B cell (primary cell): Measurements from ENCODE around the gene ZNF24. TPM values are rescaled to one million over a fixed set of nuclear protein-coding genes. Genes with fewer than 3 reads are reported as not detected.

ENCODE experiments used
- ATAC-seq: fragments of 200-7000 bp; cut with Tn5 transposase; one replicate; pipeline ENCODE4 v1.10.0; 2021; ENCODE audit warnings: low read depth, mild to moderate bottlenecking, moderate number of reproducible peaks, moderate library complexity
- CTCF ChIA-PET: fragments of 350-600 bp; sonication (Branson Sonifier 250); formaldehyde crosslinking; loops from one replicate; lab custom pipeline; 2021; ENCODE audit warnings: antibody characterized with exemption, inconsistent platforms; lab: Charles Lee
- POLR2A ChIA-PET: fragments of 350-600 bp; sonication (Branson Sonifier 250); formaldehyde crosslinking; loops from one replicate; lab custom pipeline; 2021; ENCODE audit warnings: antibody characterized with exemption; lab: Charles Lee
- DNase-seq: peaks from one replicate; pipeline ENCODE4 v3.0.0; 2013
- H2AFZ ChIP-seq: 2 replicates; pipeline ENCODE4 v1.6.1; 2012; ENCODE audit warnings: mild to moderate bottlenecking, low read depth, low read length; ENCODE audit not compliant: insufficient read depth, poor library complexity, severe bottlenecking
- H3K27ac ChIP-seq, 2 donors: 1 replicate in 1 of 2; 2 replicates in 1 of 2; pipeline ENCODE4 v1.5.1; 2012 to 2013; ENCODE audit warnings: low read length in 2 of 2, mild to moderate bottlenecking in 2 of 2, moderate library complexity in 1 of 2
- H3K27me3 ChIP-seq, 4 experiments: fragments of 200-600 bp in 1 of 4; sonication (generic) in 1 of 4; replicated peaks in 1 of 4; 1 replicate in 2 of 4; 2 replicates in 2 of 4; pipeline versions ENCODE4 v1.6.1 to v1.7.0; 2013 to 2016; ENCODE audit warnings: low read length in 3 of 4, mild to moderate bottlenecking in 2 of 4, mixed read lengths in 1 of 4, moderate library complexity in 1 of 4; ENCODE audit not compliant: insufficient read depth in 4 of 4, control insufficient read depth in 3 of 4; ENCODE audit errors: control extremely low read depth in 1 of 4
- H3K36me3 ChIP-seq, 2 experiments: replicated peaks in 1 of 2; 1 replicate in 1 of 2; 2 replicates in 1 of 2; pipeline versions ENCODE4 v1.6.1 to v1.7.1; 2013; ENCODE audit warnings: low read length in 1 of 2; ENCODE audit not compliant: insufficient read depth in 2 of 2, control insufficient read depth in 1 of 2; ENCODE audit errors: control extremely low read depth in 1 of 2, extremely low read depth in 1 of 2
- H3K4me1 ChIP-seq, 2 donors: fragments of 200-600 bp in 1 of 2; sonication (generic) in 1 of 2; 1 replicate in 1 of 2; 2 replicates in 1 of 2; pipeline versions ENCODE4 v1.5.1 to v1.6.1; 2013 to 2017; ENCODE audit warnings: low read length in 2 of 2; ENCODE audit not compliant: control insufficient read depth in 2 of 2, insufficient read depth in 2 of 2
- H3K4me2 ChIP-seq: replicated peaks from 2 replicates; pipeline ENCODE3; 2012; ENCODE audit warnings: mild to moderate bottlenecking, low read depth, low read length; ENCODE audit not compliant: poor library complexity, severe bottlenecking
- H3K4me3 ChIP-seq, 5 experiments: fragments of 200-600 bp in 1 of 5; sonication (generic) in 1 of 5; 1 replicate in 3 of 5; 2 replicates in 2 of 5; pipeline versions ENCODE4 v1.5.1 to v1.7.0; 2011 to 2016; ENCODE audit warnings: low read length in 4 of 5, mild to moderate bottlenecking in 4 of 5, low read depth in 2 of 5, control low read depth in 1 of 5, moderate library complexity in 1 of 5; ENCODE audit not compliant: insufficient read depth in 1 of 5; ENCODE audit errors: control extremely low read depth in 1 of 5, extremely low read depth in 1 of 5
- H3K79me2 ChIP-seq: fragments of 200-600 bp; sonication (generic); one replicate; pipeline ENCODE4 v1.6.0; 2016; ENCODE audit warnings: low read length; ENCODE audit not compliant: control insufficient read depth, insufficient read depth
- H3K9ac ChIP-seq: fragments of 200-600 bp; sonication (generic); 2 replicates; pipeline ENCODE4 v1.6.1; 2017; ENCODE audit warnings: mild to moderate bottlenecking, low read length, moderate library complexity
- H3K9me3 ChIP-seq, 3 donors: one replicate each; pipeline versions ENCODE4 v1.6.1 to v1.7.1; 2013; ENCODE audit warnings: low read length in 2 of 3; ENCODE audit not compliant: control insufficient read depth in 2 of 3, insufficient read depth in 1 of 3; ENCODE audit errors: control extremely low read depth in 1 of 3
- H4K20me1 ChIP-seq: 2 replicates; pipeline ENCODE4 v1.6.0; 2012; ENCODE audit warnings: mild to moderate bottlenecking, low read length; ENCODE audit not compliant: insufficient read depth, control insufficient read depth, poor library complexity, severe bottlenecking
- H3K27ac Mint-ChIP-seq: one replicate; pipeline ENCODE4 v1.8.0; 2021; ENCODE audit warnings: mixed read lengths
- H3K27me3 Mint-ChIP-seq: one replicate; pipeline ENCODE4 v1.8.0; 2021; ENCODE audit warnings: mixed read lengths
- H3K4me1 Mint-ChIP-seq: one replicate; pipeline ENCODE4 v1.8.0; 2021; ENCODE audit warnings: mixed read lengths
- H3K4me3 Mint-ChIP-seq: one replicate; pipeline ENCODE4 v1.8.0; 2021; ENCODE audit warnings: mixed read lengths
- H3K9me3 Mint-ChIP-seq: one replicate; pipeline ENCODE4 v1.8.0; 2022; ENCODE audit warnings: mixed read lengths; ENCODE audit not compliant: insufficient read depth
- EZH2 ChIP-seq: IDR thresholded peaks from 2 replicates; pipeline ENCODE4 v1.6.1; 2012; ENCODE audit warnings: borderline replicate concordance, low read depth, mild to moderate bottlenecking, moderate library complexity, low read length; ENCODE audit not compliant: insufficient read depth, poor library complexity, severe bottlenecking
- WGBS: methylation state at CpG from one replicate; pipeline ENCODE4 v1.1.5; 2013; ENCODE audit warnings: missing lambda C conversion rate; ENCODE audit not compliant: insufficient coverage; 5-methylcytosine and 5-hydroxymethylcytosine counted together
- intact Hi-C: fragments of 100-400 bp; cut with micrococcal nuclease; formaldehyde crosslinking; loops from one replicate; pipeline ENCODE4 v1.10.0; 2022
- polyA plus RNA-seq: library from polyadenylated mRNA; depleted of rRNA; stranded (reverse); fragments of >200 nt; gene quantifications from 2 replicates; pipeline ENCODE4 v1.2.3, GENCODE V29; 2012
- total RNA-seq, 2 donors: library from RNA; stranded (reverse); fragments of 120-200 nt in 1 of 2; gene quantifications; 1 replicate in 1 of 2; 2 replicates in 1 of 2; pipeline versions ENCODE4 v1.2.3 to v1.2.4, GENCODE V29; 2013 to 2022
- TF ChIP-seq, protein P1 (sequence below): fragments of 200-600 bp; IDR thresholded peaks from one replicate; pipeline ENCODE4 v1.8.0; 2022; ENCODE audit warnings: antibody characterized with exemption, mild to moderate bottlenecking

ZNF24 gene
- total and polyA plus RNA-seq, 2 donors (not counting 1 experiment from before 2014, with no cell fraction given), result 13.8 to 83.7 TPM

DNA sequence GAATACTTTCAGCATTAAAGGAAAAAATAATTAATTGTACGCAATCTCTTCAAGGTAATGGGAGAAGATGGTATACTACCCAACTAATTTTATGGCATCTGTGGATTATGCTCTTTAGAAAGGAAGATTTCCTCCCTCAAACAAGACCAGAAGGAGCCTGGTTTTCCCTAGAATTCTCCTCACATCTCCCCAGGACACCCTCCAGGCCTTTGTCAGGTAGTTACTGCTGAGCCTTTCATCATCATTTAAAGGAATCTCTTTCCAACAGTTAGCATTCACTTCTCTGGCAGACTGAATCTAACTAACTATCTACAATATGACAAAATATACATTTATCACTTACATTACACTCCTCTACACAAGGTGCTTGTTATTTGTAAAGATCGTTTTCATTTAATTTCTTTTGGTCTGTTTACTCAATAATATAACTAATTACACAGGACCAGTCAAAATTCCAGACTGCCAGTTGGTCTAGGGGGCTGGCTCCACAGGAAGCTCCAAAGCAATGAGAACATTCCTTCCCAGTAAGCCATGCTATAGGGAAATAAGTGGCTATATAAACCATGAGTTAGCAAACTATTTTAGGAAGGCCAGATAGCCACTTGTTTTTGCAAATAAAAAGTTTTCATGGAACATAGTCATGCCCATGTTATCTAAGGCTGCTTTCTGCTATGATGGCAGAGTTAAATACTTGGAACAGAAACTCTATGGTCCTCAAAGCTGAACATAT is 19.1 kb downstream of the ZNF24 start:
- Histone ChIP-seq H3K79me2 (no peaks in the 10 kb centered on the region), H3K27me3 (no peaks in the 10 kb centered on the region), H3K9me3 (no peaks in the 10 kb centered on the region), H3K36me3 (no peaks in the 10 kb centered on the region), H3K4me1 (no peaks in the 10 kb centered on the region), H3K27ac (no peak overlapping the region), H2AFZ (no peak overlapping the region), H3K4me2 (no peak overlapping the region), H3K4me3 (no peak overlapping the region), H3K9ac (no peak overlapping the region), H4K20me1 (no peaks in the 10 kb centered on the region)
- Mint-ChIP-seq H3K9me3 (peaks cover 5% of the 10 kb centered on the region), H3K4me1 (no peaks in the 10 kb centered on the region), H3K4me3 (no peak overlapping the region), H3K27me3 (no peaks in the 10 kb centered on the region), H3K27ac (no peak overlapping the region)
- TF ChIP-seq, protein P1, sequence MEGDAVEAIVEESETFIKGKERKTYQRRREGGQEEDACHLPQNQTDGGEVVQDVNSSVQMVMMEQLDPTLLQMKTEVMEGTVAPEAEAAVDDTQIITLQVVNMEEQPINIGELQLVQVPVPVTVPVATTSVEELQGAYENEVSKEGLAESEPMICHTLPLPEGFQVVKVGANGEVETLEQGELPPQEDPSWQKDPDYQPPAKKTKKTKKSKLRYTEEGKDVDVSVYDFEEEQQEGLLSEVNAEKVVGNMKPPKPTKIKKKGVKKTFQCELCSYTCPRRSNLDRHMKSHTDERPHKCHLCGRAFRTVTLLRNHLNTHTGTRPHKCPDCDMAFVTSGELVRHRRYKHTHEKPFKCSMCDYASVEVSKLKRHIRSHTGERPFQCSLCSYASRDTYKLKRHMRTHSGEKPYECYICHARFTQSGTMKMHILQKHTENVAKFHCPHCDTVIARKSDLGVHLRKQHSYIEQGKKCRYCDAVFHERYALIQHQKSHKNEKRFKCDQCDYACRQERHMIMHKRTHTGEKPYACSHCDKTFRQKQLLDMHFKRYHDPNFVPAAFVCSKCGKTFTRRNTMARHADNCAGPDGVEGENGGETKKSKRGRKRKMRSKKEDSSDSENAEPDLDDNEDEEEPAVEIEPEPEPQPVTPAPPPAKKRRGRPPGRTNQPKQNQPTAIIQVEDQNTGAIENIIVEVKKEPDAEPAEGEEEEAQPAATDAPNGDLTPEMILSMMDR, result no peak
- TF ChIP-seq EZH2, result no peak
- ChIA-PET POLR2A (no interaction called here), CTCF (no interaction called here)
- DNase-seq, result no peak
- ATAC-seq, result no peak
- intact Hi-C loops, result no loop called here
- no CpG with 5 or more reads among the region's 2 CpGs for WGBS
